K562 (cell line): ENCODE data around the gene MAST3. TPM values are rescaled to one million over a fixed set of nuclear protein-coding genes. Genes with fewer than 3 reads are reported as not detected.

ENCODE experiments used
- BRCA1 ChIP-seq, 2 experiments: fragments of 450-650 bp in 1 of 2; sonication (generic) in 1 of 2; formaldehyde crosslinking in 1 of 2; IDR thresholded peaks; 2 replicates each; pipeline versions ENCODE4 v1.5.0 to v1.6.1; 2017 to 2020; ENCODE audit warnings: mild to moderate bottlenecking in 1 of 2, missing genetic modification reagents in 1 of 2
- CBFA2T3 ChIP-seq: fragments of 450-650 bp; IDR thresholded peaks from 2 replicates; pipeline ENCODE4 v1.6.1; 2017
- CTBP1 ChIP-seq: fragments of 450-650 bp; IDR thresholded peaks from 2 replicates; pipeline ENCODE4 v1.6.1; 2016; ENCODE audit warnings: borderline replicate concordance
- CUX1 ChIP-seq: fragments of 200-800 bp; sonication (Bioruptor generic); IDR thresholded peaks from 2 replicates; pipeline ENCODE4 v1.6.1; 2016; ENCODE audit warnings: missing genetic modification characterization, missing compliant biosample characterization
- NFIC ChIP-seq: fragments of 450-650 bp; IDR thresholded peaks from 2 replicates; pipeline ENCODE4 v1.6.1; 2017; ENCODE audit warnings: mild to moderate bottlenecking, inconsistent platforms
- NFIX ChIP-seq: fragments of 250-450 bp; sonication (Bioruptor Pico); IDR thresholded peaks from 2 replicates; pipeline ENCODE4 v1.4.0; 2020; ENCODE audit warnings: low read depth, mild to moderate bottlenecking, moderate library complexity
- PHB ChIP-seq: fragments of 250-450 bp; sonication (Bioruptor Pico); IDR thresholded peaks from 2 replicates; pipeline ENCODE4 v1.5.0; 2021
- PHF20 ChIP-seq: fragments of 450-650 bp; IDR thresholded peaks from 2 replicates; pipeline ENCODE4 v1.6.1; 2018; ENCODE audit not compliant: partially characterized antibody
- POLR3A ChIP-seq: IDR thresholded peaks from 2 replicates; pipeline ENCODE4 v1.6.1; 2011; ENCODE audit warnings: borderline replicate concordance, mild to moderate bottlenecking, moderate library complexity; ENCODE audit not compliant: insufficient read length, insufficient read depth; ENCODE audit errors: extremely low read depth
- SLC30A9 ChIP-seq: fragments of 250-450 bp; sonication (Bioruptor Pico); IDR thresholded peaks from 2 replicates; pipeline ENCODE4 v1.8.0; 2022; ENCODE audit warnings: mild to moderate bottlenecking, moderate library complexity
- THAP7 ChIP-seq: fragments of 250-450 bp; sonication (Bioruptor Pico); IDR thresholded peaks from 2 replicates; pipeline ENCODE4 v1.5.0; 2021
- ZNF280A ChIP-seq: fragments of 450-650 bp; IDR thresholded peaks from 2 replicates; pipeline ENCODE4 v1.6.1; 2018; ENCODE audit warnings: mild to moderate bottlenecking, low read depth; ENCODE audit not compliant: partially characterized antibody
- ZNF41 ChIP-seq: fragments of 250-450 bp; sonication (Bioruptor Pico); conservative IDR thresholded peaks from 2 replicates; pipeline ENCODE4 v1.4.0; 2020; ENCODE audit warnings: mild to moderate bottlenecking
- ZNF609 ChIP-seq: sonication (generic); formaldehyde crosslinking; IDR thresholded peaks from 2 replicates; pipeline ENCODE4 v1.8.1; 2023; ENCODE audit warnings: missing genetic modification reagents, mild to moderate bottlenecking, borderline replicate concordance
- polyA plus RNA-seq, 8 experiments: library from polyadenylated mRNA; depleted of rRNA in 4 of 8; stranded (reverse) in 5 of 8; unstranded in 3 of 8; fragments of >200 nt; fragmentation: Nextera tagmentation in 2 of 8; fragmentation: Illumina TruSeq in 1 of 8; extraction: Ambion mirVana in 2 of 8; extraction: Trizol in 1 of 8; gene quantifications; 2 replicates each; pipeline versions ENCODE4 v1.2.1 to v1.2.3, GENCODE V29; 2011 to 2014; ENCODE audit warnings: inconsistent platforms in 1 of 8, missing spikeins in 1 of 8
- total RNA-seq, 7 experiments: library from RNA; depleted of rRNA in 6 of 7; stranded (reverse); fragments of >200 nt in 6 of 7; fragmentation: Illumina TruSeq in 2 of 7; extraction: Trizol in 2 of 7; gene quantifications; 2 replicates each; pipeline versions ENCODE4 v1.2.1 to v1.2.3, GENCODE V29; 2011 to 2021; ENCODE audit warnings: low replicate concordance in 1 of 7

Gene MAST3
- total and polyA plus RNA-seq, 9 of the 15 experiments (the other 6 are each of a cell fraction or from before 2014, with no cell fraction given): 0.94 to 9.9 (median 2.4) TPM

- TF ChIP-seq ZNF280A (no peak), ZNF41 (CRISPR knock-in tag) (no peak), THAP7 (CRISPR knock-in tag) (no peak), CTBP1 (no peak), PHF20 (peak; percentile 85), BRCA1 (IDR thresholded peaks at IDR 0.05) (no peak), BRCA1 (CRISPR knock-in tag; IDR thresholded peaks at IDR 0.05) (no peak), POLR3A (no peak), ZNF609 (CRISPR knock-in tag) (no peak), CBFA2T3 (no peak), PHB (no peak), NFIX (no peak), CUX1 (CRISPR knock-in tag) (no peak), NFIC (0 out of 2 replicates have a peak, but pooled peaks have one; percentile 12), SLC30A9 (no peak)
Measured at GRCh38 chr19:18090545-18091216, 6.9 kb upstream of the MAST3 start (continued).
